GM12878 (cell line): Measurements from ENCODE around the gene TELO2. TPM values are rescaled to one million over a fixed set of nuclear protein-coding genes. Genes with fewer than 3 reads are reported as not detected.

Experiments used
- ATAC-seq: fragments of 200-7000 bp; cut with Tn5 transposase; 3 replicates; pipeline ENCODE4 v1.9.1; 2020; ENCODE audit warnings: mild to moderate bottlenecking, moderate library complexity
- BruUV-seq: library from RNA; stranded (reverse); fragments of 400-500 nt; replicated peaks from 2 replicates; lab custom pipeline; 2021; lab: Mats Ljungman, UMichigan
- CTCF ChIA-PET: fragments of 300-600 bp; sonication (Branson Sonifier 250); formaldehyde crosslinking; extraction: SDS; loops from one replicate; lab custom pipeline; 2021; ENCODE audit warnings: inconsistent platforms; lab: Yijun Ruan, JAX
- POLR2A ChIA-PET: fragments of 350-600 bp; formaldehyde crosslinking; extraction: SDS; loops from one replicate; lab custom pipeline; 2021; ENCODE audit warnings: inconsistent platforms; lab: Charles Lee
- RAD21 ChIA-PET: fragments of 300-600 bp; sonication (Branson Sonifier 250); formaldehyde crosslinking; loops from one replicate; lab custom pipeline; 2023; ENCODE audit warnings: antibody characterized with exemption; ENCODE audit not compliant: unreplicated experiment; lab: Charles Lee
- SMC1A ChIA-PET: fragments of 300-600 bp; sonication (Branson Sonifier 250); formaldehyde crosslinking; loops from one replicate; lab custom pipeline; 2023; ENCODE audit not compliant: unreplicated experiment, uncharacterized antibody; lab: Charles Lee
- DNase-seq: peaks from one replicate; pipeline ENCODE4 v3.0.0-alpha.2; 2011; ENCODE audit warnings: low read depth, low spot score
- FAIRE-seq: peaks from 3 replicates; lab custom pipeline; 2011; peaks lifted over from hg19 to GRCh38; lab: Jason Lieb, UNC
- H2AFZ ChIP-seq: 2 replicates; pipeline ENCODE4 v1.6.0; 2011; ENCODE audit warnings: low read depth, low read length, control low read depth; ENCODE audit not compliant: control insufficient read depth
- H3K27ac ChIP-seq: 2 replicates; pipeline ENCODE4 v1.5.1; 2011; ENCODE audit warnings: control low read depth; ENCODE audit not compliant: control insufficient read depth, insufficient read depth
- H3K27me3 ChIP-seq, 2 experiments: replicated peaks in 1 of 2; 2 replicates each; pipeline versions ENCODE4 v1.6.0 to v1.6.1; 2011; ENCODE audit warnings: low read length in 1 of 2; ENCODE audit not compliant: control insufficient read depth in 2 of 2, insufficient read depth in 2 of 2
- H3K36me3 ChIP-seq, 2 experiments: 2 replicates each; pipeline ENCODE4 v1.5.1; 2011; ENCODE audit warnings: low read length in 1 of 2; ENCODE audit not compliant: control insufficient read depth in 2 of 2, insufficient read depth in 2 of 2
- H3K4me1 ChIP-seq: 2 replicates; pipeline ENCODE4 v1.6.1; 2011; ENCODE audit warnings: mild to moderate bottlenecking, low read length, moderate library complexity, mixed read lengths; ENCODE audit not compliant: control insufficient read depth, insufficient read depth
- H3K4me2 ChIP-seq: 2 replicates; pipeline ENCODE4 v1.6.0; 2011; ENCODE audit warnings: control low read depth; ENCODE audit not compliant: control insufficient read depth, insufficient read depth
- H3K4me3 ChIP-seq: fragments of 200-600 bp; sonication (generic); 2 replicates; pipeline ENCODE4 v1.5.1; 2016
- H3K79me2 ChIP-seq: 2 replicates; pipeline ENCODE4 v1.6.0; 2011; ENCODE audit warnings: low read length; ENCODE audit not compliant: control insufficient read depth, insufficient read depth
- H3K9ac ChIP-seq: 2 replicates; pipeline ENCODE4 v1.8.0; 2011; ENCODE audit warnings: low read length, control low read depth, mixed read lengths; ENCODE audit not compliant: control insufficient read depth, insufficient read depth
- H3K9me3 ChIP-seq: replicated peaks from 3 replicates; pipeline ENCODE4 v1.5.1; 2011; ENCODE audit warnings: mild to moderate bottlenecking, low read length; ENCODE audit not compliant: control insufficient read depth, insufficient read depth
- H4K20me1 ChIP-seq: 2 replicates; pipeline ENCODE4 v1.6.0; 2011; ENCODE audit not compliant: control insufficient read depth, insufficient read depth
- ASH2L ChIP-seq: fragments of 300-600, 200-600 bp; sonication (generic); IDR thresholded peaks from 2 replicates; pipeline ENCODE4 v1.6.1; 2017; ENCODE audit warnings: low read depth, mild to moderate bottlenecking, borderline replicate concordance
- ATF2 ChIP-seq: IDR thresholded peaks from 2 replicates; pipeline ENCODE4 v1.6.1; 2012; ENCODE audit warnings: low read length, inconsistent platforms
- BRCA1 ChIP-seq: IDR thresholded peaks from 2 replicates; pipeline ENCODE4 v1.6.1; 2011; ENCODE audit warnings: low read depth, low read length, improper control_type of control experiment
- CEBPB ChIP-seq, 2 experiments: fragments of 150-350 bp in 1 of 2; IDR thresholded peaks; 2 replicates each; pipeline ENCODE4 v1.6.1; 2012 to 2014; ENCODE audit warnings: low read depth in 2 of 2, low read length in 2 of 2, borderline replicate concordance in 1 of 2, inconsistent platforms in 1 of 2
- MLLT1 ChIP-seq: fragments of 450-650 bp; IDR thresholded peaks from 2 replicates; pipeline ENCODE4 v1.6.1; 2016; ENCODE audit warnings: mild to moderate bottlenecking
- RCOR1 ChIP-seq: conservative IDR thresholded peaks from 2 replicates; pipeline ENCODE4 v1.6.1; 2012; ENCODE audit warnings: low read depth, low read length, improper control_type of control experiment
- SUZ12 ChIP-seq: fragments of 200-600 bp; sonication (generic); IDR thresholded peaks from one replicate; pipeline ENCODE4 v1.6.1; 2018; ENCODE audit warnings: antibody characterized with exemption, mild to moderate bottlenecking; ENCODE audit not compliant: unreplicated experiment
- TCF3 ChIP-seq: IDR thresholded peaks from 2 replicates; pipeline ENCODE4 v1.6.1; 2012; ENCODE audit warnings: low read depth, mild to moderate bottlenecking, low read length, borderline replicate concordance; ENCODE audit not compliant: insufficient read depth
- ZNF622 ChIP-seq: fragments of 450-650 bp; IDR thresholded peaks from 2 replicates; pipeline ENCODE4 v1.6.1; 2017; ENCODE audit warnings: mild to moderate bottlenecking, inconsistent platforms
- WGBS: methylation state at CpG from one replicate; pipeline ENCODE4 v1.1.6; 2016; ENCODE audit warnings: low lambda C conversion rate; ENCODE audit not compliant: insufficient replicate concordance, insufficient coverage; ENCODE audit errors: missing lambda C conversion rate; 5-methylcytosine and 5-hydroxymethylcytosine counted together
- in situ Hi-C: fragments of 300-500 bp; cut with MboI; formaldehyde crosslinking; loops from 9 replicates; pipeline ENCODE4 v1.14.3; 2018; ENCODE audit warnings: mixed read lengths
- intact Hi-C: fragments of 100-400 bp; cut with micrococcal nuclease; formaldehyde crosslinking; loops from one replicate; pipeline ENCODE4 v1.14.2; 2022; ENCODE audit not compliant: unreplicated experiment
- polyA plus RNA-seq, 11 experiments: library from polyadenylated mRNA; depleted of rRNA in 4 of 11; unstranded in 6 of 11; stranded (reverse) in 5 of 11; fragments of >200 nt; fragmentation: Nextera tagmentation in 4 of 11; fragmentation: Illumina TruSeq in 1 of 11; extraction: Ambion mirVana in 4 of 11; extraction: Trizol in 1 of 11; gene quantifications; 1 replicate in 1 of 11; 2 replicates in 10 of 11; pipeline versions ENCODE4 v1.2.1 to v1.2.3, GENCODE V29; 2011 to 2016; ENCODE audit warnings: inconsistent platforms in 2 of 11, missing spikeins in 2 of 11, low read depth in 1 of 11
- total RNA-seq, 4 experiments: library from RNA; depleted of rRNA in 3 of 4; stranded (reverse); fragments of >200 nt in 3 of 4; fragmentation: Illumina TruSeq in 1 of 4; extraction: Trizol in 1 of 4; gene quantifications; 2 replicates each; pipeline versions ENCODE4 v1.2.1 to v1.2.3, GENCODE V29; 2013 to 2021
- TF ChIP-seq, protein P1 (sequence below): IDR thresholded peaks from 2 replicates; pipeline ENCODE4 v1.6.1; 2012; ENCODE audit warnings: low read depth, low read length, improper control_type of control experiment
- TF ChIP-seq, protein P2 (sequence below): IDR thresholded peaks from 2 replicates; pipeline ENCODE4 v1.6.1; 2012; ENCODE audit warnings: mild to moderate bottlenecking, low read depth, low read length
- TF ChIP-seq, protein P3 (sequence below): fragments of 450-650 bp; IDR thresholded peaks from 2 replicates; pipeline ENCODE4 v1.6.1; 2017; ENCODE audit warnings: mild to moderate bottlenecking, moderate library complexity

TELO2 gene
- total and polyA plus RNA-seq, 10 of the 15 experiments (the other 5 are each of a cell fraction or from before 2014, with no cell fraction given): 0.55 to 72.8 (median 18.6) TPM

- H3K27me3 ChIP-seq: no peaks in the 10 kb centered on the region
- SMC1A ChIA-PET: no interaction called here
- in situ Hi-C loops: no loop called here
- no peak overlapping the region for H3K4me3 ChIP-seq
- H3K27ac ChIP-seq: no peak overlapping the region
- BruUV-seq: no TSS peak
- POLR2A ChIA-PET: no interaction called here
- H2AFZ ChIP-seq: no peak overlapping the region
- no peaks in the 10 kb centered on the region for H3K9me3 ChIP-seq
- CTCF ChIA-PET: no interaction called here
- RAD21 ChIA-PET: no interaction called here
- H4K20me1 ChIP-seq: no peaks in the 10 kb centered on the region
- no peaks in the 10 kb centered on the region for H3K79me2 ChIP-seq
- no peak for DNase-seq
- no peak overlapping the region for H3K4me2 ChIP-seq
- H3K9ac ChIP-seq: no peak overlapping the region
- no peak for FAIRE-seq
- H3K36me3 ChIP-seq: peaks cover 0 to 12% of the 10 kb centered on the region in 2 experiments; a peak in 3 of 4 replicates
- no peak for ATAC-seq
- intact Hi-C loops: no loop called here
- WGBS: 91% methylated on average over 30 of the region's 30 CpGs
- H3K4me1 ChIP-seq: peaks cover 10% of the 10 kb centered on the region
- TF ChIP-seq, protein P1, sequence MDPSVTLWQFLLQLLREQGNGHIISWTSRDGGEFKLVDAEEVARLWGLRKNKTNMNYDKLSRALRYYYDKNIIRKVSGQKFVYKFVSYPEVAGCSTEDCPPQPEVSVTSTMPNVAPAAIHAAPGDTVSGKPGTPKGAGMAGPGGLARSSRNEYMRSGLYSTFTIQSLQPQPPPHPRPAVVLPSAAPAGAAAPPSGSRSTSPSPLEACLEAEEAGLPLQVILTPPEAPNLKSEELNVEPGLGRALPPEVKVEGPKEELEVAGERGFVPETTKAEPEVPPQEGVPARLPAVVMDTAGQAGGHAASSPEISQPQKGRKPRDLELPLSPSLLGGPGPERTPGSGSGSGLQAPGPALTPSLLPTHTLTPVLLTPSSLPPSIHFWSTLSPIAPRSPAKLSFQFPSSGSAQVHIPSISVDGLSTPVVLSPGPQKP: no peak
- TF ChIP-seq CEBPB (IDR thresholded peaks at IDR 0.05; ENCODE audit: borderline replicate concordance in 1 of 2, low read depth in 2 of 2, low read length in 2 of 2) (no peak), ASH2L (no peak), BRCA1 (no peak), ATF2 (no peak), TCF3 (no peak), RCOR1 (no peak), ZNF622 (no peak), MLLT1 (no peak), SUZ12 (no peak)
- TF ChIP-seq, protein P2, sequence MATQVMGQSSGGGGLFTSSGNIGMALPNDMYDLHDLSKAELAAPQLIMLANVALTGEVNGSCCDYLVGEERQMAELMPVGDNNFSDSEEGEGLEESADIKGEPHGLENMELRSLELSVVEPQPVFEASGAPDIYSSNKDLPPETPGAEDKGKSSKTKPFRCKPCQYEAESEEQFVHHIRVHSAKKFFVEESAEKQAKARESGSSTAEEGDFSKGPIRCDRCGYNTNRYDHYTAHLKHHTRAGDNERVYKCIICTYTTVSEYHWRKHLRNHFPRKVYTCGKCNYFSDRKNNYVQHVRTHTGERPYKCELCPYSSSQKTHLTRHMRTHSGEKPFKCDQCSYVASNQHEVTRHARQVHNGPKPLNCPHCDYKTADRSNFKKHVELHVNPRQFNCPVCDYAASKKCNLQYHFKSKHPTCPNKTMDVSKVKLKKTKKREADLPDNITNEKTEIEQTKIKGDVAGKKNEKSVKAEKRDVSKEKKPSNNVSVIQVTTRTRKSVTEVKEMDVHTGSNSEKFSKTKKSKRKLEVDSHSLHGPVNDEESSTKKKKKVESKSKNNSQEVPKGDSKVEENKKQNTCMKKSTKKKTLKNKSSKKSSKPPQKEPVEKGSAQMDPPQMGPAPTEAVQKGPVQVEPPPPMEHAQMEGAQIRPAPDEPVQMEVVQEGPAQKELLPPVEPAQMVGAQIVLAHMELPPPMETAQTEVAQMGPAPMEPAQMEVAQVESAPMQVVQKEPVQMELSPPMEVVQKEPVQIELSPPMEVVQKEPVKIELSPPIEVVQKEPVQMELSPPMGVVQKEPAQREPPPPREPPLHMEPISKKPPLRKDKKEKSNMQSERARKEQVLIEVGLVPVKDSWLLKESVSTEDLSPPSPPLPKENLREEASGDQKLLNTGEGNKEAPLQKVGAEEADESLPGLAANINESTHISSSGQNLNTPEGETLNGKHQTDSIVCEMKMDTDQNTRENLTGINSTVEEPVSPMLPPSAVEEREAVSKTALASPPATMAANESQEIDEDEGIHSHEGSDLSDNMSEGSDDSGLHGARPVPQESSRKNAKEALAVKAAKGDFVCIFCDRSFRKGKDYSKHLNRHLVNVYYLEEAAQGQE: no peak
- TF ChIP-seq, protein P3, sequence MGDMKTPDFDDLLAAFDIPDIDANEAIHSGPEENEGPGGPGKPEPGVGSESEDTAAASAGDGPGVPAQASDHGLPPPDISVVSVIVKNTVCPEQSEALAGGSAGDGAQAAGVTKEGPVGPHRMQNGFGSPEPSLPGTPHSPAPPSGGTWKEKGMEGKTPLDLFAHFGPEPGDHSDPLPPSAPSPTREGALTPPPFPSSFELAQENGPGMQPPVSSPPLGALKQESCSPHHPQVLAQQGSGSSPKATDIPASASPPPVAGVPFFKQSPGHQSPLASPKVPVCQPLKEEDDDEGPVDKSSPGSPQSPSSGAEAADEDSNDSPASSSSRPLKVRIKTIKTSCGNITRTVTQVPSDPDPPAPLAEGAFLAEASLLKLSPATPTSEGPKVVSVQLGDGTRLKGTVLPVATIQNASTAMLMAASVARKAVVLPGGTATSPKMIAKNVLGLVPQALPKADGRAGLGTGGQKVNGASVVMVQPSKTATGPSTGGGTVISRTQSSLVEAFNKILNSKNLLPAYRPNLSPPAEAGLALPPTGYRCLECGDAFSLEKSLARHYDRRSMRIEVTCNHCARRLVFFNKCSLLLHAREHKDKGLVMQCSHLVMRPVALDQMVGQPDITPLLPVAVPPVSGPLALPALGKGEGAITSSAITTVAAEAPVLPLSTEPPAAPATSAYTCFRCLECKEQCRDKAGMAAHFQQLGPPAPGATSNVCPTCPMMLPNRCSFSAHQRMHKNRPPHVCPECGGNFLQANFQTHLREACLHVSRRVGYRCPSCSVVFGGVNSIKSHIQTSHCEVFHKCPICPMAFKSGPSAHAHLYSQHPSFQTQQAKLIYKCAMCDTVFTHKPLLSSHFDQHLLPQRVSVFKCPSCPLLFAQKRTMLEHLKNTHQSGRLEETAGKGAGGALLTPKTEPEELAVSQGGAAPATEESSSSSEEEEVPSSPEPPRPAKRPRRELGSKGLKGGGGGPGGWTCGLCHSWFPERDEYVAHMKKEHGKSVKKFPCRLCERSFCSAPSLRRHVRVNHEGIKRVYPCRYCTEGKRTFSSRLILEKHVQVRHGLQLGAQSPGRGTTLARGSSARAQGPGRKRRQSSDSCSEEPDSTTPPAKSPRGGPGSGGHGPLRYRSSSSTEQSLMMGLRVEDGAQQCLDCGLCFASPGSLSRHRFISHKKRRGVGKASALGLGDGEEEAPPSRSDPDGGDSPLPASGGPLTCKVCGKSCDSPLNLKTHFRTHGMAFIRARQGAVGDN: no peak
Measured at GRCh38 chr16:1460602-1461138, 32.5 kb upstream of the TELO2 start.
